HG03521 (cell line): ENCODE measurements around the gene MMP17.
A peak's percentile ranks its signal among the peaks of the same experiment; 100 is the strongest.

ENCODE experiments used
- ATAC-seq: cut with Tn5 transposase; IDR thresholded peaks from one replicate; pipeline ENCODE4 v1.9.1; 2021; ENCODE audit warnings: mild to moderate bottlenecking, moderate library complexity; ENCODE audit not compliant: unreplicated experiment

MMP17 gene

GRCh38 chr12:131827961-131828534 lies at the start of gene MMP17:
MMP17 (plus strand) TSS chr12:131828393; CDS start chr12:131828495, 102 bp downstream.
- peak; percentile 47 for ATAC-seq

- no peak for ATAC-seq
Observed at GRCh38 chr12:131779027-131779426, 49.2 kb upstream of the MMP17 start.

GRCh38 chr12:131782061-131782460 lies 46.1 kb upstream of the MMP17 start:
- no peak for ATAC-seq

GRCh38 chr12:131783915-131784541 lies 44.2 kb upstream of the MMP17 start:
- no peak for ATAC-seq

GRCh38 chr12:131784909-131785762 lies 43.1 kb upstream of the MMP17 start:
- no peak for ATAC-seq

- no peak for ATAC-seq
Observed at GRCh38 chr12:131785763-131786330, 42.3 kb upstream of the MMP17 start.

GRCh38 chr12:131786331-131786730 lies 41.9 kb upstream of the MMP17 start:
- no peak for ATAC-seq

- ATAC-seq, result no peak
Observed at GRCh38 chr12:131787143-131787660, 41.0 kb upstream of the MMP17 start.

- no peak for ATAC-seq
Observed at GRCh38 chr12:131788070-131788469, 40.1 kb upstream of the MMP17 start.

- ATAC-seq, result no peak
Observed at GRCh38 chr12:131789638-131790037, 38.6 kb upstream of the MMP17 start.

GRCh38 chr12:131793243-131794022 lies 34.8 kb upstream of the MMP17 start:
- no peak for ATAC-seq

GRCh38 chr12:131794061-131794460 lies 34.1 kb upstream of the MMP17 start:
- ATAC-seq, result no peak

GRCh38 chr12:131794573-131794972 lies 33.6 kb upstream of the MMP17 start:
- no peak for ATAC-seq

GRCh38 chr12:131795064-131795463 lies 33.1 kb upstream of the MMP17 start:
- ATAC-seq, result no peak

- no peak for ATAC-seq
Observed at GRCh38 chr12:131795690-131796410, 32.3 kb upstream of the MMP17 start.

- ATAC-seq, result no peak
Observed at GRCh38 chr12:131796411-131796736, 31.8 kb upstream of the MMP17 start.

GRCh38 chr12:131796754-131797587 lies 31.2 kb upstream of the MMP17 start:
- no peak for ATAC-seq

GRCh38 chr12:131797588-131797934 lies 30.6 kb upstream of the MMP17 start:
- no peak for ATAC-seq

- no peak for ATAC-seq
Observed at GRCh38 chr12:131799195-131799594, 29.0 kb upstream of the MMP17 start.
